Epithelial cell of proximal tubule (primary cell): Measurements from ENCODE around the gene KCTD5. TPM values are rescaled to one million over a fixed set of nuclear protein-coding genes. Genes with fewer than 3 reads are reported as not detected.
A peak's percentile ranks its signal among the peaks of the same experiment; 100 is the strongest.
"Not testable (repeated sequence)": the region's sequence is repeated elsewhere in the genome, so short reads cannot be mapped to it uniquely, and the experiment has no call there.

Experiments used
- DNase-seq: peaks from one replicate; pipeline ENCODE4 v3.0.0-alpha.2; 2011; ENCODE audit warnings: low read depth
- H3K4me3 ChIP-seq: 2 replicates; pipeline ENCODE4 v1.5.1; 2011; ENCODE audit warnings: low read depth, mild to moderate bottlenecking, low read length
- CTCF ChIP-seq: conservative IDR thresholded peaks from 2 replicates; pipeline ENCODE4 v1.5.1; 2012; ENCODE audit warnings: low read depth, mild to moderate bottlenecking, low read length
- total RNA-seq: library from RNA; depleted of rRNA; stranded (reverse); fragments of >200 nt; gene quantifications from 2 replicates; pipeline ENCODE4 v1.2.3, GENCODE V29; 2015

The KCTD5 gene
- total RNA-seq, 1 donor from 2014 or later: 45.1 TPM

GRCh38 chr16:2692948-2693651 lies 10.8 kb downstream of the KCTD5 start:
- peak; percentile 36 for DNase-seq
- TF ChIP-seq CTCF: no peak
- H3K4me3 ChIP-seq: peak overlapping the region; percentile 3

GRCh38 chr16:2696601-2697250 lies 14.4 kb downstream of the KCTD5 start:
- not testable (repeated sequence) for DNase-seq, H3K4me3 ChIP-seq

GRCh38 chr16:2697401-2697948 lies 15.2 kb downstream of the KCTD5 start:
- H3K4me3 ChIP-seq: no peak overlapping the region
- TF ChIP-seq CTCF: no peak
- no peak for DNase-seq

GRCh38 chr16:2698103-2698870 lies 16.0 kb downstream of the KCTD5 start:
- no peak for TF ChIP-seq CTCF
- DNase-seq: no peak
- H3K4me3 ChIP-seq: no peak overlapping the region

GRCh38 chr16:2698965-2699750 lies 16.8 kb downstream of the KCTD5 start:
- no peak for TF ChIP-seq CTCF
- no peak overlapping the region for H3K4me3 ChIP-seq
- no peak for DNase-seq

- no peak overlapping the region for H3K4me3 ChIP-seq
- no peak for TF ChIP-seq CTCF
- DNase-seq: no peak
Observed at GRCh38 chr16:2699791-2700600, 17.7 kb downstream of the KCTD5 start.
